GM18519 (cell line): Measurements from ENCODE around the gene TP53BP2.
"Not testable (repeated sequence)": the region's sequence is repeated elsewhere in the genome, so short reads cannot be mapped to it uniquely, and the experiment has no call there.

ENCODE experiments used
- ATAC-seq: cut with Tn5 transposase; IDR thresholded peaks from one replicate; pipeline ENCODE4 v1.9.1; 2021; ENCODE audit warnings: mild to moderate bottlenecking, moderate library complexity; ENCODE audit not compliant: unreplicated experiment, low FRiP score

TP53BP2 gene, protein sequence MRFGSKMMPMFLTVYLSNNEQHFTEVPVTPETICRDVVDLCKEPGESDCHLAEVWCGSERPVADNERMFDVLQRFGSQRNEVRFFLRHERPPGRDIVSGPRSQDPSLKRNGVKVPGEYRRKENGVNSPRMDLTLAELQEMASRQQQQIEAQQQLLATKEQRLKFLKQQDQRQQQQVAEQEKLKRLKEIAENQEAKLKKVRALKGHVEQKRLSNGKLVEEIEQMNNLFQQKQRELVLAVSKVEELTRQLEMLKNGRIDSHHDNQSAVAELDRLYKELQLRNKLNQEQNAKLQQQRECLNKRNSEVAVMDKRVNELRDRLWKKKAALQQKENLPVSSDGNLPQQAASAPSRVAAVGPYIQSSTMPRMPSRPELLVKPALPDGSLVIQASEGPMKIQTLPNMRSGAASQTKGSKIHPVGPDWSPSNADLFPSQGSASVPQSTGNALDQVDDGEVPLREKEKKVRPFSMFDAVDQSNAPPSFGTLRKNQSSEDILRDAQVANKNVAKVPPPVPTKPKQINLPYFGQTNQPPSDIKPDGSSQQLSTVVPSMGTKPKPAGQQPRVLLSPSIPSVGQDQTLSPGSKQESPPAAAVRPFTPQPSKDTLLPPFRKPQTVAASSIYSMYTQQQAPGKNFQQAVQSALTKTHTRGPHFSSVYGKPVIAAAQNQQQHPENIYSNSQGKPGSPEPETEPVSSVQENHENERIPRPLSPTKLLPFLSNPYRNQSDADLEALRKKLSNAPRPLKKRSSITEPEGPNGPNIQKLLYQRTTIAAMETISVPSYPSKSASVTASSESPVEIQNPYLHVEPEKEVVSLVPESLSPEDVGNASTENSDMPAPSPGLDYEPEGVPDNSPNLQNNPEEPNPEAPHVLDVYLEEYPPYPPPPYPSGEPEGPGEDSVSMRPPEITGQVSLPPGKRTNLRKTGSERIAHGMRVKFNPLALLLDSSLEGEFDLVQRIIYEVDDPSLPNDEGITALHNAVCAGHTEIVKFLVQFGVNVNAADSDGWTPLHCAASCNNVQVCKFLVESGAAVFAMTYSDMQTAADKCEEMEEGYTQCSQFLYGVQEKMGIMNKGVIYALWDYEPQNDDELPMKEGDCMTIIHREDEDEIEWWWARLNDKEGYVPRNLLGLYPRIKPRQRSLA

DNA sequence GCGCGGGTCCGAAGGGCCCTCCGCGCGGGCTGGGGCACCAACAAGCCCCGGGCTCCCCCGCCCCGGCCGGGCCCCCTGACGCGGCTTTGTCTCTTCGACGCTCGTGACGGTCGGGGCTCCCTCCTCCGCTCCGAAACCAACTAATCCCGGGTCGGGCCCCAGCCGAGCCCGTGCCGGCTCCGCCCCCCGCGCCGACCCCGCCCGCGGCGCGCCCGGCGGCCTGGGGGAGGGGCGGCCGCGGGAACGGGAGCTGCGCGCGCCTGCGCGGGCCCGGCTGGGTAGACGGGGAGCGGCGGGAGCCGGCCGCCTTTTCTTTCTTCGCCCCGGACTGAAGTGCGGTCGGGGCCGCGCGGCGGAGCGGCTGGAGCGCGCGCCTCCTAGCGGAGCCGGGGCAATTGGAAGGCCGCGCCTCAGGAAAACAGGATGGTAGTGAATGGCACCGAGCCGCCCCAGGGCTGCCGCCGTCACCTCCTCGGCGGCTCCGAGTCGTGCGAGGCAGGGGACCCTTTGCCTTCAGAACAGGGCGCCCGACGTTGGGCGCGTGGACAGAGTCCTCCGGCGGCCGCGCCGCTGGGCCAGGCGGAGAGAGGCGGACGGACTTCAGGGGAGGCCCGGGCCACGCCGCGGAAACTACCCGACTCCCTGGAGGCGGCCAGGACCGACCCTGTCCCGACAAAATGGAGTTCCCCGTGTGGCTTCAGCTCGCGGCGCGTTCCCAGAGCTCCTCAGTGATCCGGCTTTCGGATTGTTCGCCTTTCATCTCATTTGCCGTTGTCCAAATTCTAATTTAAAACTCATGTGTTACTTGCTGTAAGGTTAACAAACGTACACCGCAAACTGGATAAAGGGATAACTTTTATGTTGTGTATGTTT, at the start of gene TP53BP2:
TSS of gene TP53BP2 (minus strand) at position 138 of the 873 bp plus-strand sequence. CDS start 267 bp downstream, outside the sequence.
- ATAC-seq, result peak; percentile 52

DNA sequence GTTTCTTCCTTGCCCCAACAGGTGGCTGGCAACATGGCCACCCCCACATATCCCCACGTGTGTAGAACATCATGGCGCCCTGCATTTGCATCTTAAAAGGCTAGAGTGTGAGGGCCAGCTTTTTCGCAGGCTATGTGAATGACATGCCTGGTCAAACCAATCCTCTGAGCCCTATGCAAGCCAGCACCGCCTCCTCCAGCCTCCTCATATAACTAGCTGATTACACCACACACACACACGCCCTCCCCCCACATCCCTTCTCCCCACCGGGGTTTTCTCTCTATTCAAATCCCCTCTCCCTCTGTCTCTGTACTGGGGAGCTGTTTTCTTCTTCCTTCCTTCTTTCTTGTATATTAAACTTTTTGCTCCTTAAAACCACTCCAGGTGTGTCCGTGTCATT, 44.7 kb upstream of the TP53BP2 start:
- not testable (repeated sequence) for ATAC-seq

DNA sequence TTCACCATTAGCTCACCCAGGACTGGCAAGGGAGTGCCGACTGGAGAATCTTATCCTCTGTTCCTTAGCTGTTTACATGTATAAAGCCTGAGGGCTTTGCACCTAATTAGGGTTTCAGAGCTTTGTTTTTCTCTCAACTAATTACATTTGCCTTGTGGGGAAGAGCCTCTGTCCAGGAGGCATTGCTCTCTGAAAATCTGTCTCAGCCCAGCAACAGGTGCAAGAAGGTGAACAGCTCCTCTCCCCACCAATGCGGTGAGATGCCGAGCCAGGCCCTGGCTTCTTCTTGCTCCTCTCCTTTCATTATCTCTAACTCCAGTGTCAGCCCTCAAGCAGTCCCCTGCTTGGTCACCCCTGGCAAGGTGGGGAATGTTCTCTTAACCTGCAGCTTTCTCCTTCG, 43.6 kb upstream of the TP53BP2 start:
- ATAC-seq, result not testable (repeated sequence)

DNA sequence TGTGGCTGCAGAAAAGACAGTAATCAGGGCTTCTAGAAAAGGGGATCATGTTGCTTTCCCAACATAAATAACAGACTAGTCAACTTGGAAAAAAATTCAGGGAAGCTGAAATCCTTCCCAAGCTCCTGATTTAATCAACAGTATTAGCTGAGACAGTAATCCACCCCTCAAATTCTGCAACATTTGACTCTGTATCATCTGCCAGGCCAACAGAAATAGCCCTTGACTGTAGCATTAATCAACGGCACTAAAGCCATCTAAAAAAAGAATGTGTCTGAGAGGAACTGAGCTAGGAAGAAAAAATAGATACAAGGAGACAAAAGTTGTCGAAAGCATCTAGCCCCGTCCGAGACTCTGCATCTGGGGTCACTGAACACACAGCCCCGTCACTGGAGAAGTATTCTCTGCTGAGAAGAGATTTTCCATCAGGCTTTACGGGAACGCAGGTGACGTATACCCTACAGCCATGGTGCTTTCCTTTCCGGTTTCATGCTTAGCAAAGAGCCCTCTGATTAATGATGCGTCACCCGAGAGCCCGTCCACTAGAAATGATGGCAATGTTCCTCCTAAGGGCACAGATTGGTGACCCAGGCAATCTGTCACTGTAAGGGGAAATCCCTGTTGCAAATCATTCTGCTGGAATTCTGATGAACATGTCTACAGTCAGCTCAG, 42.1 kb upstream of the TP53BP2 start:
- no peak for ATAC-seq

DNA sequence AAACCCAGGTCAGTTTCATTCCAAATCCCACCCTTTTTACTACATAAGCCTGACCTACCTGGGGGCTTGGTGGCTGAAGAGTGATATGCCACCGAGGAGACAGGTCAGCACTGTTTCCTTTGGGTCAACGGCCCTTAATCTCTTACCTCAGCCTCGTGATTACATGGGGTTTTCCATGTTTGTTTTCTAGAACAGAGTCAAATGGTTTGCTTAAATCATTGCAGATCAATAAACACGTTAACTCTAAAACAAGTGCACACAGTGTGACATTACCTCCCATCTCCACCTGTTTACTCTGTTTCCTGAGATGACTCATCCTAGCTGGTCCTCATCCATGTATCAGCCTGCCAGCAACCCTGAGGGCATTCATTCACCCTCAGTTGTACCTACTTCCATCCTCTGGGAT, 40.8 kb upstream of the TP53BP2 start:
- ATAC-seq, result no peak

DNA sequence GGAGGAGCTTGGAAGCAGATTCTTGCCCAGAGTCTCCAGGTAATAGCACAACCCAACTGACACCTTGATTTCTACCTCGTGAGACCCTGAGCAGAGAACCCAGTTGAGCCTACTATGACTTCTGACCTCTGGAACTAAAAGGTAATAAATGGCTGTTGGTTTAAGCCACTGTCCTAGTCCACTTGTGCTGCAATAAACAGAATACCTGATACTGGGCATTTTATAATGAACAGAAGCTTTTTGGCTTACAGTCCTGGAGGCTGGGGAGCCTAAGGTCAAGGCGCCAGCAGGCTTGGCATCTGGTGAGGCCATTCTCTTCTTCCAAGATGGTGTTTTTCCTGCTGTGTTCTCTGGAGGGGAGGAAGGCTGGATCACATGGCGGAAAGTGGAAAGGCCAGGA, 39.9 kb upstream of the TP53BP2 start:
- no peak for ATAC-seq

DNA sequence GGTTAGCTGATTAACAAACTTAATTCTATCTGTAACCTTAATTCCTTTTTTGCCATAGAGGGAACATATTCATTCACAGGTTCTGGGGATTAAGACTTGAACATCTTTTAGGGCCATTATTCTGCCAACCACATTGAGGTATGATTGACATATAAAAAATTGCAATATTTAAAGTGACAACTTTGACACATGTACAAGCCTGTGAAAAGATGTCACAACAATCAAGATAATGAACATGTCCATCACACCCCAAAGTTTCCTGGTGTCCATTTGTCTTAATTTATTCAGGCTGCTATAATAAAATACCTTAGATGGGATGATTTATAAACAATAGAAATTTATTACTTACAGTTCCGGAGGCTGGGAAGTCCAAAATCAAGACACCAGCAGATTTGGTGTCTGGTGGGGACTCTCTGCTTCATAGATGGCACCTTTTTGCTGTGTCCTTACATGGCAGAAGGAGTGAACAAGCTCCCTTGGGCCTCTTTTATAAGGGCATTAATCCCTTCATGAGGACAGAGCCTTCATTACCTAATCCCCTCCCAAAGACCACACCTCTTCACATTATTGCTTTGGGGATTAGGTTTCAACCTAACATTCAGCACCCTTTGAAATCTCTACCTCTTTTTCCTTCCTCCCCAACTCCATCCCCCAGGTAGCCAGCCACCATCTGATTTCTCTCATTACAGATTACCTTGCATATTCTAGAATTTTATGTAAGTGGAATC, 33.0 kb upstream of the TP53BP2 start:
- ATAC-seq, result no peak

DNA sequence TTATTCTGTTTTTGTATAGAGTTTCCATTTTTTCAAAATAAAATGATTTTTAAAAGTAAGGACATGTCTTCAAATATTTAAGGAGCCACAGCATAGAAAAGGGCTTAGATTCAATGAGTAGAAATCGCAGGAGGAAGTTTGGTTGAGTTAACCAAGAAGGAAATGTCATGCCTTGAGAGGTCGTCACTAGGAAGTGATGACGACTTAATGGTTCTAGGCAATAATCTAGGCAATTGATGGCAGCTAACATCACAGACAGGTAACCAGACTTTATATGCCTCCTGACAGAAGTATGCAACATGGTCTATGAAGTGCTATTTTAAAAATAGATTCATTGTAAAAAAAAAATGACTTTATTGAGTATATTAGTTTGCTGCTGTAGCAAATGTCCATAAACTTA, 32.1 kb upstream of the TP53BP2 start:
- no peak for ATAC-seq

DNA sequence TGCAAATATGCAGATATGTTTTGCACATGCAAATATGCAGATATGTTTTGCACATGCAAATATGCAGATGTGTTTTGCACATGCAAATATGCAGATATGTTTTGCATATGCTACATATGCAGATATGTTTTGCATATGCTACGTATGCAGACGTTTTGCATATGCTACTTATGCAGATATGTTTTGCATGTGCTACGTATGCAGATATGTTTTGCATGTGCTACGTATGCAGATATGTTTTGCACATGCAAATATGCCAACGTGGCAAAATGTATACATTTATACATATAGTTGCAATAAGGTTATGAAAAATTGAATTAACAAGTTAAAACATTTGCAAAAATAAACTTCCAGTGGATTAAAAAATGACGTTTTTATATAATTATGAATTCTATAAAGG, 30.8 kb upstream of the TP53BP2 start:
- ATAC-seq, result no peak

DNA sequence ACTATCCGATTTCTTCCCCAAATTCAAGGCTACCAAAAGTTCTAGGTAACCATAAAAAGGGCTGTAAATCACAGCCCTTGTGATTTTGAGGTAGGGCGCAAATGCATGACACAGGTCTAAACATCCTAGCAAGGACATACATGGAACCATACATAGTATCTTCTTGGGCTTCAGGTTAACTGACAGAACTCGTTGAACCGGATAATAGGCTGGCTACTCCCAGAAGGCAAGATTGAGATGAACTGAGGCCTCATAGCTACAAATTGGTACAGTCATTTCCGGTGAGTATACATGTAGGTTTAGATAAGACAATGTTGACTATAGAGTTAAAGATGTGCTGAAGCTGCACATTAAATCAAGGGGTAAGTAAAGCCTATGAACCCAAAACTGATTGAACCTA, 27.3 kb upstream of the TP53BP2 start:
- ATAC-seq, result no peak

DNA sequence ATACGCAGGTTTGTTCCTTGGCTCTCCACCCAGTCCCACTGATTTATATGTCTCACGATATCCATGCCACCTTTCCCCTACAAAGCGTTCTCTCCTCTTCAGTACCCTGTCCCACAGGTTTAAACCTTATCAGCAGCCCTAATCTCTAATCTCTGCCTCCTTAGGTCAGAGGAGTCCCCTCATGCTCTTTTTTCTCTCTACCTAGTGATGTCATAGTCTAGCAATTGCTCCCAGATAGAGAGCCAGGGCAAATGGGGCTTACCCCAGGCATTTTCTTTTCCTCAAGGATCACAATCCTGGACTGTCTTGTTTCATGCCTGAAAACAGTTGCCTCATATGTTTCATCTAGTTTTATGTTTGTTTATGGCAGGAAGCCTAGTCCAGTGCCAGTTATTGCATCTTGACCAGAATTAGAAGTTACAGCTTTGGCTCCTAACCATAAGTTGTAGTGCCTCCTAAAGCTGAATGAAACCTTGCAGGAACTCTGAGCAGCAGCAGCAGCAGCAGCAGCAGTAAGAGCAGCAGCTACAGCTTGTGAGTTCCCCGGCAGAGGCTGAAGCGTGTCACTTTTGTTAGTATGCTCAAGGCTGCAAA, 26.7 kb upstream of the TP53BP2 start:
- no peak for ATAC-seq

DNA sequence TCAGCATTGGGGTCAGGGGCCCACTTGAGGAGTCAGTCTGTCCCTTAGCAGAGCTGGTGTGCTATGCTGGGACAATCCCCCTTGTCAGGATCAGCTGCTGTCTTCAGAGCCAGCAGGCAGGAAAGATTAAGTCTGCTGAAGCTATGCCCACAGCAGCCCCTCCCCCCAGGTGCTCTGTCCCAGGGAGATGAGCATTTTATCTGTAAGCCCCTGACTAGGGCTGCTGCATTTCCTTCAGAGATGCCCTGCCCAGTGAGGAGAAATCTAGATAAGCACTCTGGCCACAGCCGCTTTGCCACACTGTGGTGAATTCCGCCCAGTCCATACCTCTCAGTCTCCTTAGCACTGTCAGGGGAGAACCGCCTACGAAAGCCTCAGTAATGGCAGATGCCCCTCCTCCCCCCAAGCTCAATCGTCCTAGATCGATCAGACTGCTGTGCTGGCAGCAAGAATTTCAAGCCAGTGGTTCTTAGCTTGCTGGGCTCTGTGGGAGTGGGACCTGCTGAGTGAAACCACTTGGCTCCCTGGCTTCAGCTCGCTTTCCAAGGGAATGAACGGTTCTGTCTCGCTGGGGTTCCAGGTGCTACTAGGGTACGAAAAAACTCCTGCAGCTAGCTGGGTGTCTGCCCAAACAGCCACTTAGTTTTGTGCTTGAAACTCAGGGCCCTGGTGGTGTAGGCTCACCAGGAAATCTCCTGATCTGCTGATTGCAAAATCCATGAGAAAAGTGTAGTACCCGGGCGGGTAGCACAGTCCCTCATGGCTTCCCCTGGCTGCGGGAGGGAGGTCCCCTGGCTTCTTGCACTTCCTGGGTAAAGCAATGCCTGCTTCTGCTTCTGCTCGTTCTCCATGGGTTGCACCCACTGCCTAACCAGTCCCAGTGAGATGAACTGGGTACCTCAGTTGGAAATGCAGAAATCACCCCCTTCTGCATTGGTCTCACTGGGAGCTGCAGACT, 25.1 kb upstream of the TP53BP2 start:
- ATAC-seq, result no peak

DNA sequence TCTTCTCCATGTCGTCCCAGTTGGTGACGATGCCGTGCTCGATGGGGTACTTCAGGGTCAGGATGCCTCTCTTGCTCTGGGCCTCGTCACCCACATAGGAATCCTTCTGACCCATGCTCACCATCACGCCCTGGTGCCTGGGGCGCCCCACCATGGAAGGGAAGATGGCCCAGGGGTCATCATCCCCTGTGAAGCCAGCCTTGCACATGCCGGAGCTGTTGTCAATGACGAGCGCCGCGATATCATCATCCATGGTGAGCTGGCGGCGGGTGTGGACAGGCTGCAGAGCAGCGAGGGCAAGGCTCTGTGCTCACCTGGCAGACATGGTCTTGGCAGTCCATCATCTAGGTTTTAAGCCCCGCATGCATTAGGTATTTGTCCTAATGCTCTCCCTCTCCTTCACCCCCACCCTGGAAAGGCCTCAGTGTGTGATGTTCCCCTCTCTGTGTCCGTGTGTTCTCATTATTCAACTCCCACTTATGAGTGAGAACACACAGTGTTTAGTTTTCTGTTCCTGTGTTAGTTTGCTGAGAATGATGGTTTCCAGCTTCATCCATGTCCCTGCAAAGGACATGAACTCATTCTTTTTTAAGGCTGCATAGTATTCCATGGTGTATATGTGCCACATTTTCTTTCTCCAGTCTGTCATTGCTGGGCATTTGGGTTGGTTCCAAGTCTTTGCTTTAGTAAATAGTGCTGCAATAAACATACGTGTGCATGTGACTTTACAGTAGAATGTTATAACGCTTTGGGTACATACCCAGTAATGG, 19.0 kb upstream of the TP53BP2 start:
- not testable (repeated sequence) for ATAC-seq

DNA sequence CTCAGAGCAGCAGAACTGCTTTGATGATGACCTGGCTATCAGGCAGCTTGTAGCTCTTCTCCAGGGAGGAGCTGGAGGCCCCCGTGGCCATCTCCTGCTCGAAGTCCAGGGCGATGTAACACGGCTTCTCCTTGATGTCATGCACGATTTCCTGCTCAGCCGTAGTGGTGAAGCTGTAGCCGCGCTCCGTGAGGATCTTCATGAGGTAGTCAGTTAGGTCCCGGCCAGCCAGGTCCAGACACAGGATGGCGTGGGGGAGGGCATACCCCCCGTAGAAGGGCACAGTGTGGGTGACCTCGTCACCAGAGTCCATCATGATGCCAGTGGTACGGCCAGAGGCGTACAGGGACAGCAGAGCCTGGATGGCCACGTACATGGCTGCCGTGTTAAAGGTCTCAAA, 18.3 kb upstream of the TP53BP2 start:
- ATAC-seq, result no peak

DNA sequence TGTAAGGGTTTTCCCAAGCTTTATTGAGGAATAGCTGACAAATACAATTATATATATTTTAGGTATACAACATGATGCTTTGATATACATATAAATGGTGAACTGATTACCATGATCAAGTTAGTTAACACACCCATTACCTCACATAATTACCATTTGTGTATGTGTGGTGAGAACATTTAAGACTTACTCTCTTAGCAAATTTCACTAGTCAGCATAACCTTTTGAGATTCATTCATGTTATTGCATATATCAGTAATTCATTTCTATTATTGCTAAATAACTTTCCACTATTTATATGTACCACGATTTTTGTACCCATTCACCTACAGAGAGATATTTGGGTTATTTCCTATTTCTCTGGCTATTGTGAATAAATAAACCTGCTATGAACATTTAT, 16.2 kb upstream of the TP53BP2 start:
- no peak for ATAC-seq

DNA sequence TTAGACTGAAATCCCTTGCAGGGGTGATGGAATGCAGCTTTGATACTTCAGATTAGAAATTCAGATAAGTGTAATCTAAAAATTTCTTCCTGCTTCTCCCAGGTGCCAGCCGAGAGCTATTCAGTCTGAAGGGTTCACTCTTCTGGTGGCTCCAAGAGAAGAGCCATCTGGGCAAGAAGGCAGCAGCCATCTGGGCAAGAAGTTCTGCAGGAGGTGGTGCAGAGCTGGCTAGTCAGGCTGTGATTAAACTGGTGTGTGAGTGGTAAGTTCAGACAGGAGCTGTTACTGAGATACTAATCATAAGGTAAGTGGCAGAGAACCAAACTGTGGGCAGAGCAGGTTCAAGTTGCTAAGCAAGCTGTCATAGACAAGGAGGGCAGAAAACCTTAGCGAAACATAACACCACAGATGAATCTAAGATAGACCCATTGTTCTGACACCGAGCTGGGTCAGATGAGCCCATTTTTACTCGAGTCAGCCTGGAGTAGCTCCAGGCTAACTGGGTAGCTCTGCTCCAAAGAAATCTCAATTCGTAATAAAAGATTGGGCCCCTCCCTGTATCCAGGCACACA, 14.4 kb upstream of the TP53BP2 start:
- no peak for ATAC-seq
